GM12878 (cell line): ENCODE results near the gene PFKFB2. TPM values are rescaled to one million over a fixed set of nuclear protein-coding genes. Genes with fewer than 3 reads are reported as not detected.

Experiments
- ATAC-seq: fragments of 200-7000 bp; cut with Tn5 transposase; 3 replicates; pipeline ENCODE4 v1.9.1; 2020; ENCODE audit warnings: mild to moderate bottlenecking, moderate library complexity
- BruUV-seq: library from RNA; stranded (reverse); fragments of 400-500 nt; replicated peaks from 2 replicates; lab custom pipeline; 2021; lab: Mats Ljungman, UMichigan
- CTCF ChIA-PET: fragments of 300-600 bp; sonication (Branson Sonifier 250); formaldehyde crosslinking; extraction: SDS; loops from one replicate; lab custom pipeline; 2021; ENCODE audit warnings: inconsistent platforms; lab: Yijun Ruan, JAX
- POLR2A ChIA-PET: fragments of 350-600 bp; formaldehyde crosslinking; extraction: SDS; loops from one replicate; lab custom pipeline; 2021; ENCODE audit warnings: inconsistent platforms; lab: Charles Lee
- RAD21 ChIA-PET: fragments of 300-600 bp; sonication (Branson Sonifier 250); formaldehyde crosslinking; loops from one replicate; lab custom pipeline; 2023; ENCODE audit warnings: antibody characterized with exemption; ENCODE audit not compliant: unreplicated experiment; lab: Charles Lee
- SMC1A ChIA-PET: fragments of 300-600 bp; sonication (Branson Sonifier 250); formaldehyde crosslinking; loops from one replicate; lab custom pipeline; 2023; ENCODE audit not compliant: unreplicated experiment, uncharacterized antibody; lab: Charles Lee
- DNase-seq: peaks from one replicate; pipeline ENCODE4 v3.0.0-alpha.2; 2011; ENCODE audit warnings: low read depth, low spot score
- FAIRE-seq: peaks from 3 replicates; lab custom pipeline; 2011; peaks lifted over from hg19 to GRCh38; lab: Jason Lieb, UNC
- H2AFZ ChIP-seq: 2 replicates; pipeline ENCODE4 v1.6.0; 2011; ENCODE audit warnings: low read depth, low read length, control low read depth; ENCODE audit not compliant: control insufficient read depth
- H3K27ac ChIP-seq: 2 replicates; pipeline ENCODE4 v1.5.1; 2011; ENCODE audit warnings: control low read depth; ENCODE audit not compliant: control insufficient read depth, insufficient read depth
- H3K27me3 ChIP-seq, 2 experiments: replicated peaks in 1 of 2; 2 replicates each; pipeline versions ENCODE4 v1.6.0 to v1.6.1; 2011; ENCODE audit warnings: low read length in 1 of 2; ENCODE audit not compliant: control insufficient read depth in 2 of 2, insufficient read depth in 2 of 2
- H3K36me3 ChIP-seq, 2 experiments: 2 replicates each; pipeline ENCODE4 v1.5.1; 2011; ENCODE audit warnings: low read length in 1 of 2; ENCODE audit not compliant: control insufficient read depth in 2 of 2, insufficient read depth in 2 of 2
- H3K4me1 ChIP-seq: 2 replicates; pipeline ENCODE4 v1.6.1; 2011; ENCODE audit warnings: mild to moderate bottlenecking, low read length, moderate library complexity, mixed read lengths; ENCODE audit not compliant: control insufficient read depth, insufficient read depth
- H3K4me2 ChIP-seq: 2 replicates; pipeline ENCODE4 v1.6.0; 2011; ENCODE audit warnings: control low read depth; ENCODE audit not compliant: control insufficient read depth, insufficient read depth
- H3K4me3 ChIP-seq: fragments of 200-600 bp; sonication (generic); 2 replicates; pipeline ENCODE4 v1.5.1; 2016
- H3K79me2 ChIP-seq: 2 replicates; pipeline ENCODE4 v1.6.0; 2011; ENCODE audit warnings: low read length; ENCODE audit not compliant: control insufficient read depth, insufficient read depth
- H3K9ac ChIP-seq: 2 replicates; pipeline ENCODE4 v1.8.0; 2011; ENCODE audit warnings: low read length, control low read depth, mixed read lengths; ENCODE audit not compliant: control insufficient read depth, insufficient read depth
- H3K9me3 ChIP-seq: replicated peaks from 3 replicates; pipeline ENCODE4 v1.5.1; 2011; ENCODE audit warnings: mild to moderate bottlenecking, low read length; ENCODE audit not compliant: control insufficient read depth, insufficient read depth
- H4K20me1 ChIP-seq: 2 replicates; pipeline ENCODE4 v1.6.0; 2011; ENCODE audit not compliant: control insufficient read depth, insufficient read depth
- E2F8 ChIP-seq: fragments of 450-650 bp; IDR thresholded peaks from 2 replicates; pipeline ENCODE4 v1.6.1; 2018; ENCODE audit warnings: mild to moderate bottlenecking, low read depth, moderate library complexity; ENCODE audit not compliant: partially characterized antibody
- STAT1 ChIP-seq: fragments of 450-650 bp; conservative IDR thresholded peaks from 2 replicates; pipeline ENCODE4 v1.6.1; 2014; ENCODE audit warnings: antibody characterized with exemption, mild to moderate bottlenecking
- WGBS: methylation state at CpG from one replicate; pipeline ENCODE4 v1.1.6; 2016; ENCODE audit warnings: low lambda C conversion rate; ENCODE audit not compliant: insufficient replicate concordance, insufficient coverage; ENCODE audit errors: missing lambda C conversion rate; 5-methylcytosine and 5-hydroxymethylcytosine counted together
- in situ Hi-C: fragments of 300-500 bp; cut with MboI; formaldehyde crosslinking; loops from 9 replicates; pipeline ENCODE4 v1.14.3; 2018; ENCODE audit warnings: mixed read lengths
- intact Hi-C: fragments of 100-400 bp; cut with micrococcal nuclease; formaldehyde crosslinking; loops from one replicate; pipeline ENCODE4 v1.14.2; 2022; ENCODE audit not compliant: unreplicated experiment
- polyA plus RNA-seq, 11 experiments: library from polyadenylated mRNA; depleted of rRNA in 4 of 11; unstranded in 6 of 11; stranded (reverse) in 5 of 11; fragments of >200 nt; fragmentation: Nextera tagmentation in 4 of 11; fragmentation: Illumina TruSeq in 1 of 11; extraction: Ambion mirVana in 4 of 11; extraction: Trizol in 1 of 11; gene quantifications; 1 replicate in 1 of 11; 2 replicates in 10 of 11; pipeline versions ENCODE4 v1.2.1 to v1.2.3, GENCODE V29; 2011 to 2016; ENCODE audit warnings: inconsistent platforms in 2 of 11, missing spikeins in 2 of 11, low read depth in 1 of 11
- total RNA-seq, 4 experiments: library from RNA; depleted of rRNA in 3 of 4; stranded (reverse); fragments of >200 nt in 3 of 4; fragmentation: Illumina TruSeq in 1 of 4; extraction: Trizol in 1 of 4; gene quantifications; 2 replicates each; pipeline versions ENCODE4 v1.2.1 to v1.2.3, GENCODE V29; 2013 to 2021
- TF ChIP-seq, protein P1 (sequence below): fragments of 450-650 bp; IDR thresholded peaks from 2 replicates; pipeline ENCODE4 v1.6.1; 2017; ENCODE audit warnings: mild to moderate bottlenecking, moderate library complexity

PFKFB2 gene
- total and polyA plus RNA-seq, 10 of the 15 experiments (the other 5 are each of a cell fraction or from before 2014, with no cell fraction given), result 0.40 to 1.3 (median 1.0) TPM

GRCh38 chr1:207049054-207049453, 4.0 kb upstream of the PFKFB2 start:
- intact Hi-C loops, result no loop called here
- ATAC-seq, result no peak
- no TSS peak for BruUV-seq
- TF ChIP-seq, protein P1, sequence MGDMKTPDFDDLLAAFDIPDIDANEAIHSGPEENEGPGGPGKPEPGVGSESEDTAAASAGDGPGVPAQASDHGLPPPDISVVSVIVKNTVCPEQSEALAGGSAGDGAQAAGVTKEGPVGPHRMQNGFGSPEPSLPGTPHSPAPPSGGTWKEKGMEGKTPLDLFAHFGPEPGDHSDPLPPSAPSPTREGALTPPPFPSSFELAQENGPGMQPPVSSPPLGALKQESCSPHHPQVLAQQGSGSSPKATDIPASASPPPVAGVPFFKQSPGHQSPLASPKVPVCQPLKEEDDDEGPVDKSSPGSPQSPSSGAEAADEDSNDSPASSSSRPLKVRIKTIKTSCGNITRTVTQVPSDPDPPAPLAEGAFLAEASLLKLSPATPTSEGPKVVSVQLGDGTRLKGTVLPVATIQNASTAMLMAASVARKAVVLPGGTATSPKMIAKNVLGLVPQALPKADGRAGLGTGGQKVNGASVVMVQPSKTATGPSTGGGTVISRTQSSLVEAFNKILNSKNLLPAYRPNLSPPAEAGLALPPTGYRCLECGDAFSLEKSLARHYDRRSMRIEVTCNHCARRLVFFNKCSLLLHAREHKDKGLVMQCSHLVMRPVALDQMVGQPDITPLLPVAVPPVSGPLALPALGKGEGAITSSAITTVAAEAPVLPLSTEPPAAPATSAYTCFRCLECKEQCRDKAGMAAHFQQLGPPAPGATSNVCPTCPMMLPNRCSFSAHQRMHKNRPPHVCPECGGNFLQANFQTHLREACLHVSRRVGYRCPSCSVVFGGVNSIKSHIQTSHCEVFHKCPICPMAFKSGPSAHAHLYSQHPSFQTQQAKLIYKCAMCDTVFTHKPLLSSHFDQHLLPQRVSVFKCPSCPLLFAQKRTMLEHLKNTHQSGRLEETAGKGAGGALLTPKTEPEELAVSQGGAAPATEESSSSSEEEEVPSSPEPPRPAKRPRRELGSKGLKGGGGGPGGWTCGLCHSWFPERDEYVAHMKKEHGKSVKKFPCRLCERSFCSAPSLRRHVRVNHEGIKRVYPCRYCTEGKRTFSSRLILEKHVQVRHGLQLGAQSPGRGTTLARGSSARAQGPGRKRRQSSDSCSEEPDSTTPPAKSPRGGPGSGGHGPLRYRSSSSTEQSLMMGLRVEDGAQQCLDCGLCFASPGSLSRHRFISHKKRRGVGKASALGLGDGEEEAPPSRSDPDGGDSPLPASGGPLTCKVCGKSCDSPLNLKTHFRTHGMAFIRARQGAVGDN, result no peak
- no peak for TF ChIP-seq E2F8
- TF ChIP-seq STAT1, result no peak
- SMC1A ChIA-PET, result interaction anchor here (1.1 to 7.1 kb wide), 6 partner anchors 18 to 449 kb away, joined by 3 to 66 read pairs (median 14); no protein-coding TSS in a partner anchor
- H3K4me1 ChIP-seq, result peaks cover 17% of the 10 kb centered on the region
- FAIRE-seq, result no peak
- H3K9me3 ChIP-seq, result no peaks in the 10 kb centered on the region; the same call in 2 of the 3 replicates
- POLR2A ChIA-PET, result no interaction called here
- H2AFZ ChIP-seq, result no peak overlapping the region
- H3K36me3 ChIP-seq, result peaks cover 0 to 8% of the 10 kb centered on the region in 2 experiments; a peak in 2 of 4 replicates
- peaks cover 29% of the 10 kb centered on the region for H3K79me2 ChIP-seq
- 69% methylated on average over 4 of the region's 4 CpGs for WGBS
- RAD21 ChIA-PET, result interaction anchor here (1.0 to 2.2 kb wide), 5 partner anchors 29 to 450 kb away, joined by 3 to 7 read pairs (median 4); partner anchors contain the start of gene CD55
- H3K9ac ChIP-seq, result peak overlapping the region; percentile 10; the same call in 1 of the 2 replicates
- H3K4me2 ChIP-seq, result peak overlapping the region; percentile 81; the same call in 1 of the 2 replicates
- no peaks in the 10 kb centered on the region for H4K20me1 ChIP-seq
- DNase-seq, result no peak
- in situ Hi-C loops, result no loop called here
- CTCF ChIA-PET, result interaction anchor here (0.8 to 9.2 kb wide), 13 partner anchors 9 to 451 kb away, joined by 3 to 131 read pairs (median 8); partner anchors contain the start of gene C4BPB
- no peak overlapping the region for H3K27ac ChIP-seq
- H3K4me3 ChIP-seq, result no peak overlapping the region
- H3K27me3 ChIP-seq, result no peaks in the 10 kb centered on the region
